ENCODE measurements around the gene STIP1. TPM values are rescaled to one million over a fixed set of nuclear protein-coding genes. Genes with fewer than 3 reads are reported as not detected.

The STIP1 gene
- total and polyA plus RNA-seq, 9 of the 15 experiments (the other 6 are each of a cell fraction or from before 2014, with no cell fraction given), result 58.1 to 465 (median 346) TPM

- no peaks in the 10 kb centered on the region for H3K36me3 ChIP-seq (ENCODE audit: control insufficient read depth, insufficient read depth, low read length)
- peaks cover 14 to 18% of the 10 kb centered on the region in 2 experiments for H3K4me1 ChIP-seq (replicated peaks in 1 of 2; ENCODE audit: control insufficient read depth in 2 of 2, insufficient read depth in 2 of 2, low read length in 2 of 2)
- TF ChIP-seq ZNF316 (IDR thresholded peaks at IDR 0.05) (no peak), ZNF830 (CRISPR knock-in tag; IDR thresholded peaks at IDR 0.05) (no peak), PTTG1 (tag; IDR thresholded peaks at IDR 0.05; ENCODE audit: low read depth) (no peak), TAF15 (IDR thresholded peaks at IDR 0.05; ENCODE audit: low read depth, low read length) (no peak), TCF7 (IDR thresholded peaks at IDR 0.05; ENCODE audit: borderline replicate concordance) (no peak), TAL1 (IDR thresholded peaks at IDR 0.05) (no peak), USF1 (CRISPR knock-in tag; IDR thresholded peaks at IDR 0.05) (no peak), ZNF586 (CRISPR knock-in tag; conservative IDR thresholded peaks at IDR 0.05) (no peak), MCM5 (IDR thresholded peaks at IDR 0.05; ENCODE audit: low read depth) (no peak), ZNF512 (tag; IDR thresholded peaks at IDR 0.05) (no peak), ATF7 (IDR thresholded peaks at IDR 0.05) (no peak), SMARCA4 (IDR thresholded peaks at IDR 0.05) (no peak), FOXA3 (CRISPR knock-in tag; conservative IDR thresholded peaks at IDR 0.05 in 1 of 2, IDR thresholded peaks at IDR 0.05 in 1 of 2) (no peak)
- TF ChIP-seq, protein P1, sequence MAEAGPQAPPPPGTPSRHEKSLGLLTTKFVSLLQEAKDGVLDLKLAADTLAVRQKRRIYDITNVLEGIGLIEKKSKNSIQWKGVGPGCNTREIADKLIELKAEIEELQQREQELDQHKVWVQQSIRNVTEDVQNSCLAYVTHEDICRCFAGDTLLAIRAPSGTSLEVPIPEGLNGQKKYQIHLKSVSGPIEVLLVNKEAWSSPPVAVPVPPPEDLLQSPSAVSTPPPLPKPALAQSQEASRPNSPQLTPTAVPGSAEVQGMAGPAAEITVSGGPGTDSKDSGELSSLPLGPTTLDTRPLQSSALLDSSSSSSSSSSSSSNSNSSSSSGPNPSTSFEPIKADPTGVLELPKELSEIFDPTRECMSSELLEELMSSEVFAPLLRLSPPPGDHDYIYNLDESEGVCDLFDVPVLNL (CRISPR knock-in tag; IDR thresholded peaks at IDR 0.05; ENCODE audit: low read depth), result no peak
- no peak overlapping the region for H3K4me2 ChIP-seq (ENCODE audit: insufficient read depth, low read length)
- H3K27ac ChIP-seq (ENCODE audit: extremely low read depth, low read depth, low read length), result no peak overlapping the region
- peaks cover 2% of the 10 kb centered on the region; the same call in 1 of the 3 replicates for H3K79me2 ChIP-seq (ENCODE audit: control insufficient read depth, insufficient read depth, low read length)
- H3K9me3 ChIP-seq (replicated peaks; ENCODE audit: control insufficient read depth, insufficient read depth, low read depth, low read length), result no peaks in the 10 kb centered on the region
- BruUV-seq (replicated peaks), result no TSS peak
- FAIRE-seq (no peak), DNase-seq (ENCODE audit: extremely low read depth in 1 of 4, low spot score in 3 of 4) (no peak), ATAC-seq (no peak)
- H2AFZ ChIP-seq (ENCODE audit: low read depth, low read length), result no peak overlapping the region
- 69% methylated on average over 7 of the region's 8 CpGs for WGBS (ENCODE audit: insufficient coverage, low coverage, missing lambda C conversion rate)
- no peak overlapping the region for H3K4me3 ChIP-seq
- no peak overlapping the region for H3K9ac ChIP-seq (ENCODE audit: insufficient read depth in 1 of 2, low read depth in 2 of 2, low read length in 2 of 2)
- no peaks in the 10 kb centered on the region for H3K27me3 ChIP-seq (ENCODE audit: control insufficient read depth in 2 of 2, insufficient read depth in 2 of 2, low read length in 2 of 2)
- ChIA-PET POLR2A (interaction anchor here (0.7 kb wide), 1 partner anchor 163 kb away, joined by 3 read pairs; no protein-coding TSS in a partner anchor), CTCF (ENCODE audit: low intra/inter-chr PET ratio) (no interaction called here)
- intact Hi-C loops (cut with micrococcal nuclease) (no loop called here), in situ Hi-C loops (cut with MboI) (no loop called here)
- H4K20me1 ChIP-seq (replicated peaks; ENCODE audit: control insufficient read depth, insufficient read depth, low read length), result no peaks in the 10 kb centered on the region
- H3K9me1 ChIP-seq (ENCODE audit: control insufficient read depth, insufficient read depth, low read length), result no peaks in the 10 kb centered on the region
Measured at GRCh38 chr11:64176751-64177150, 9.2 kb upstream of the STIP1 start.
